ENCODE results near the gene CDC42BPG. TPM values are rescaled to one million over a fixed set of nuclear protein-coding genes. Genes with fewer than 3 reads are reported as not detected.
"Not testable (repeated sequence)": the region's sequence is repeated elsewhere in the genome, so short reads cannot be mapped to it uniquely, and the experiment has no call there.

The CDC42BPG gene
- total RNA-seq, 1 donor from 2014 or later: 16.3 TPM

- ATAC-seq: no peak
- Histone ChIP-seq H3K36me3 (peaks cover 33% of the 10 kb centered on the region), H3K9me3 (no peaks in the 10 kb centered on the region), H3K4me3 (no peak overlapping the region), H3K4me1 (no peaks in the 10 kb centered on the region), H3K27ac (no peak overlapping the region), H3K27me3 (ENCODE audit: low read depth) (no peaks in the 10 kb centered on the region)
- TF ChIP-seq CTCF (IDR thresholded peaks at IDR 0.05): no peak
- intact Hi-C loops (cut with DNase I): no loop called here
- DNase-seq: no peak
Measured at GRCh38 chr11:64827451-64827839, 17.0 kb downstream of the CDC42BPG start.

- no peak for TF ChIP-seq CTCF (IDR thresholded peaks at IDR 0.05)
- Histone ChIP-seq H3K4me3 (no peak overlapping the region), H3K36me3 (peaks cover 31% of the 10 kb centered on the region), H3K9me3 (no peaks in the 10 kb centered on the region), H3K4me1 (no peaks in the 10 kb centered on the region), H3K27ac (no peak overlapping the region), H3K27me3 (ENCODE audit: low read depth) (no peaks in the 10 kb centered on the region)
- intact Hi-C loops (cut with DNase I): no loop called here
- ATAC-seq (no peak), DNase-seq (no peak)
Measured at GRCh38 chr11:64826578-64827450, 17.6 kb downstream of the CDC42BPG start.

GRCh38 chr11:64826062-64826461, 18.4 kb downstream of the CDC42BPG start:
- intact Hi-C loops (cut with DNase I): no loop called here
- no peaks in the 10 kb centered on the region for H3K4me1 ChIP-seq
- H3K27ac ChIP-seq: no peak overlapping the region
- no peak overlapping the region for H3K4me3 ChIP-seq
- TF ChIP-seq CTCF (IDR thresholded peaks at IDR 0.05): no peak
- no peak for DNase-seq
- H3K27me3 ChIP-seq (ENCODE audit: low read depth): no peaks in the 10 kb centered on the region
- no peaks in the 10 kb centered on the region for H3K9me3 ChIP-seq
- no peak for ATAC-seq
- H3K36me3 ChIP-seq: peaks cover 24% of the 10 kb centered on the region

GRCh38 chr11:64823568-64824119, 20.8 kb downstream of the CDC42BPG start:
- Histone ChIP-seq H3K9me3 (no peaks in the 10 kb centered on the region), H3K4me1 (no peaks in the 10 kb centered on the region), H3K27ac (no peak overlapping the region), H3K36me3 (peaks cover 7% of the 10 kb centered on the region), H3K27me3 (ENCODE audit: low read depth) (no peaks in the 10 kb centered on the region), H3K4me3 (no peak overlapping the region)
- DNase-seq (no peak), ATAC-seq (no peak)
- intact Hi-C loops (cut with DNase I): no loop called here
- no peak for TF ChIP-seq CTCF (IDR thresholded peaks at IDR 0.05)

GRCh38 chr11:64817476-64817875, 27.0 kb downstream of the CDC42BPG start:
- no peak for TF ChIP-seq CTCF (IDR thresholded peaks at IDR 0.05)
- no peaks in the 10 kb centered on the region for H3K27me3 ChIP-seq (ENCODE audit: low read depth)
- no peak overlapping the region for H3K4me3 ChIP-seq
- ATAC-seq (no peak), DNase-seq (no peak)
- no peaks in the 10 kb centered on the region for H3K9me3 ChIP-seq
- intact Hi-C loops (cut with DNase I): no loop called here
- H3K4me1 ChIP-seq: no peaks in the 10 kb centered on the region
- no peak overlapping the region for H3K27ac ChIP-seq
- no peaks in the 10 kb centered on the region for H3K36me3 ChIP-seq

- intact Hi-C loops (cut with DNase I); DNase-seq; H3K27me3 ChIP-seq (ENCODE audit: low read depth); H3K36me3 ChIP-seq; H3K9me3 ChIP-seq; H3K4me3 ChIP-seq; H3K27ac ChIP-seq; H3K4me1 ChIP-seq; ATAC-seq: not testable (repeated sequence)
Measured at GRCh38 chr11:64815433-64815832, 29.0 kb downstream of the CDC42BPG start.
